GM12873 (cell line): ENCODE measurements around the gene OR2C1.

ENCODE experiments used
- CTCF ChIP-seq: IDR thresholded peaks from 2 replicates; pipeline ENCODE4 v1.5.1; 2012; ENCODE audit warnings: low read depth, mild to moderate bottlenecking, moderate library complexity, low read length, control low read depth; ENCODE audit not compliant: insufficient read depth; ENCODE audit errors: missing control alignments

Gene OR2C1

GRCh38 chr16:3362931-3363330 lies 7.2 kb downstream of the OR2C1 start:
- TF ChIP-seq CTCF, result no peak

- TF ChIP-seq CTCF, result no peak
These were observed 8.1 kb downstream of the OR2C1 start for GRCh38 chr16:3363793-3364192.

GRCh38 chr16:3364774-3365427 lies 9.2 kb downstream of the OR2C1 start:
- TF ChIP-seq CTCF, result no peak

DNA sequence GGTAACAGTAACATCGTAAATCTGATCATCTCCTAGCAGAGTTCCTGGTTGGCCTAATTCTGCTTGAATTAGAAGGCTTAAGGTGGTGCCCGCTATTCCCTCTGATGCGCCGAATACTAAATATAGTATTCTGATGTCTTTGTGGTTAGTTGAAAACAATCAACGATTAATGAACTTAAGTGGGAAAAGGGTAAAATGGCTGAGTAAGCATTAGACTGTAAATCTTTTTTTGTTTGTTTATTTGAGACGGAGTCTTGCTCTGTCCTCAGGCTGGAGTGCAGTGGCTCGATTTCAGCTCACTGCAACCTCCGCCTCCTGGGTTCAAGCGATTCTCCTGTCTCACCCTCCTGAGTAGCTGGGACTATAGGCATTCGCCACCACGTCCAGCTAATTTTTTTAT lies 13.4 kb downstream of the OR2C1 start:
- no peak for TF ChIP-seq CTCF

GRCh38 chr16:3375680-3376079 lies 20.0 kb downstream of the OR2C1 start:
- no peak for TF ChIP-seq CTCF

DNA sequence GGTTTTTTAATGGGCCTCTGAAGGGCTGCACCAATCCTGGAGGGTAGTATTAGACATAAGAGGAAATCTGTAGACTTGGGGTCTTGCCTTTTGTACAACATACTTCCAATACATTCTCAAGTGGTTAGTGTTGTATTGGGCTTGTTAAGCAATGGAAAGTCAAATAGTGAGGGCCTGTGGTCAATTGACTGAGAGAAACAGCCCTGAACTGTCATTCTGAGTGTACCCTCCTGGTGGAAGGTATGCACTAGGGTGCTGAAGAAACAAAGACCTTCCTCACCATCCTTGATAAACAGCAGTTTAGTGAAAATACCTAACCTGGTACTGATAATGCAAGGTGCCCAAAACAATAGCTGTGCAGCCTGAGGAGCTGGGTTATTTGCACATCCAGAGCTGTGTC lies 22.2 kb downstream of the OR2C1 start:
- no peak for TF ChIP-seq CTCF

GRCh38 chr16:3383045-3383448 lies 27.4 kb downstream of the OR2C1 start:
- no peak for TF ChIP-seq CTCF
